ENCODE measurements around the gene IFITM5.

GRCh38 chr11:313304-313786 lies 14.0 kb upstream of the IFITM5 start:
- no peak for TF ChIP-seq CTCF (IDR thresholded peaks at IDR 0.05)
- no peak for TF ChIP-seq POLR2A (IDR thresholded peaks at IDR 0.05)

All from ovary (tissue), 3 donors.